Right lobe of liver (tissue), 6 donors: ENCODE results near the gene WNT8A. TPM values are rescaled to one million over a fixed set of nuclear protein-coding genes. Genes with fewer than 3 reads are reported as not detected.

ENCODE experiments used
- ATAC-seq, 4 donors: fragments of 200-7000 bp; cut with Tn5 transposase; one replicate each; pipeline ENCODE4 v1.9.1; 2020; ENCODE audit warnings: mild to moderate bottlenecking in 4 of 4, moderate library complexity in 4 of 4
- DNase-seq, 3 donors: peaks; one replicate each; pipeline ENCODE4 v3.0.0-alpha.2; 2020
- H3K27ac ChIP-seq, 3 donors: fragments of 200-600 bp; one replicate each; pipeline ENCODE4 v1.8.0; 2022
- H3K27me3 ChIP-seq, 2 donors: fragments of 200-600 bp; one replicate each; pipeline ENCODE4 v1.8.0; 2022
- H3K36me3 ChIP-seq, 4 donors: fragments of 200-600 bp; sonication (generic) in 1 of 4; one replicate each; pipeline versions ENCODE4 v1.5.1 to v1.8.0; 2017 to 2022; ENCODE audit warnings: control low read depth in 1 of 4
- H3K4me1 ChIP-seq, 4 donors: fragments of 200-600 bp; sonication (generic) in 1 of 4; one replicate each; pipeline versions ENCODE4 v1.5.1 to v1.8.0; 2017 to 2022; ENCODE audit warnings: control low read depth in 1 of 4
- H3K4me3 ChIP-seq, 3 donors: fragments of 200-600 bp; one replicate each; pipeline ENCODE4 v1.8.0; 2022
- H3K9me3 ChIP-seq, 4 donors: fragments of 200-600 bp; sonication (generic) in 1 of 4; one replicate each; pipeline versions ENCODE4 v1.5.1 to v1.8.0; 2017 to 2022; ENCODE audit warnings: control low read depth in 1 of 4
- CTCF ChIP-seq, 4 donors: fragments of 200-600 bp in 3 of 4; fragments of 450-650 bp in 1 of 4; IDR thresholded peaks; one replicate each; pipeline versions ENCODE4 v1.5.1 to v1.8.0; 2016 to 2022; ENCODE audit warnings: antibody characterized with exemption in 4 of 4, mild to moderate bottlenecking in 2 of 4
- POLR2A ChIP-seq: fragments of 450-650 bp; IDR thresholded peaks from one replicate; pipeline ENCODE4 v1.6.1; 2017; ENCODE audit warnings: antibody characterized with exemption, mild to moderate bottlenecking
- WGBS: methylation state at CpG from one replicate; pipeline ENCODE4 v1.1.6; 2018; ENCODE audit warnings: low coverage, low lambda C conversion rate; ENCODE audit not compliant: insufficient coverage; ENCODE audit errors: missing lambda C conversion rate; 5-methylcytosine and 5-hydroxymethylcytosine counted together
- intact Hi-C, 2 donors: fragments of 100-400 bp; cut with DNase I; formaldehyde crosslinking; loops; one replicate each; pipeline versions ENCODE4 v1.11.2 to v1.14.1; 2022
- total RNA-seq, 6 experiments: library from RNA; depleted of rRNA in 2 of 6; stranded (reverse); fragments of >200 nt in 2 of 6; fragmentation: NEBNext Ultra II Directional in 3 of 6; extraction: Animal tissue kit (Norgen Biotek cat#: 25700) in 3 of 6; gene quantifications; one replicate each; pipeline versions ENCODE4 v1.1.0 to v1.2.4, GENCODE V29; 2016 to 2023
- donor health status: DM: no; HTN: yes; CAD: no.
- donor health status: DM: no; HTN: no; CAD: no.
- donor health status: DM: no; HTN: no; CAD: no.
- donor health status: DM: no; HTN: yes; CAD: no.
- donor health status: DM: no; HTN: yes; CAD: no.

WNT8A gene
- total RNA-seq, 6 experiments from 2014 or later: not detected

- Histone ChIP-seq H3K36me3 (no peaks in the 10 kb centered on the region), H3K27ac (no peak overlapping the region), H3K27me3 (peaks cover 0 to 4% of the 10 kb centered on the region in 2 donors), H3K4me3 (no peak overlapping the region), H3K4me1 (no peaks in the 10 kb centered on the region), H3K9me3 (no peaks in the 10 kb centered on the region)
- intact Hi-C loops: no loop called here
- WGBS: 48% methylated on average over 4 of the region's 4 CpGs
- TF ChIP-seq CTCF (IDR thresholded peaks at IDR 0.05) (no peak), POLR2A (no peak)
- DNase-seq (no peak), ATAC-seq (no peak)
These were observed 26.6 kb downstream of the WNT8A start for GRCh38 chr5:138110266-138110963.

- no peak for TF ChIP-seq POLR2A
- no peak for TF ChIP-seq CTCF (IDR thresholded peaks at IDR 0.05)
- Histone ChIP-seq H3K9me3 (no peaks in the 10 kb centered on the region), H3K27ac (no peak overlapping the region), H3K4me3 (no peak overlapping the region), H3K4me1 (no peaks in the 10 kb centered on the region), H3K36me3 (no peaks in the 10 kb centered on the region), H3K27me3 (peaks cover 0 to 4% of the 10 kb centered on the region in 2 donors)
- intact Hi-C loops: no loop called here
- ATAC-seq: no peak
- DNase-seq: no peak
- 63% methylated on average over 4 of the region's 4 CpGs for WGBS
These were observed 27.3 kb downstream of the WNT8A start for GRCh38 chr5:138111181-138111580.

GRCh38 chr5:138111937-138112336, 28.1 kb downstream of the WNT8A start:
- no peak overlapping the region for H3K27ac ChIP-seq
- no peak overlapping the region for H3K4me3 ChIP-seq
- WGBS: 19% methylated on average over 1 of the region's 1 CpG
- TF ChIP-seq POLR2A (no peak), CTCF (IDR thresholded peaks at IDR 0.05) (no peak)
- H3K9me3 ChIP-seq: no peaks in the 10 kb centered on the region
- no peaks in the 10 kb centered on the region for H3K4me1 ChIP-seq
- intact Hi-C loops: no loop called here
- no peaks in the 10 kb centered on the region for H3K36me3 ChIP-seq
- DNase-seq (no peak), ATAC-seq (no peak)
- H3K27me3 ChIP-seq: peaks cover 0 to 4% of the 10 kb centered on the region in 2 donors

- no peaks in the 10 kb centered on the region for H3K4me1 ChIP-seq
- no peak overlapping the region for H3K4me3 ChIP-seq
- H3K36me3 ChIP-seq: no peaks in the 10 kb centered on the region
- no peaks in the 10 kb centered on the region for H3K9me3 ChIP-seq
- DNase-seq (no peak), ATAC-seq (no peak)
- TF ChIP-seq POLR2A (no peak), CTCF (IDR thresholded peaks at IDR 0.05) (no peak)
- intact Hi-C loops: no loop called here
- no peaks in the 10 kb centered on the region for H3K27me3 ChIP-seq
- no peak overlapping the region for H3K27ac ChIP-seq
These were observed 31.4 kb downstream of the WNT8A start for GRCh38 chr5:138115254-138115653.

- no peak overlapping the region for H3K27ac ChIP-seq
- no peaks in the 10 kb centered on the region for H3K4me1 ChIP-seq
- intact Hi-C loops: no loop called here
- H3K9me3 ChIP-seq: no peaks in the 10 kb centered on the region
- no peaks in the 10 kb centered on the region for H3K27me3 ChIP-seq
- DNase-seq (no peak), ATAC-seq (no peak)
- no peak overlapping the region for H3K4me3 ChIP-seq
- no peaks in the 10 kb centered on the region for H3K36me3 ChIP-seq
- TF ChIP-seq CTCF (IDR thresholded peaks at IDR 0.05) (no peak), POLR2A (no peak)
- WGBS: 46% methylated on average over 5 of the region's 5 CpGs
These were observed 44.5 kb downstream of the WNT8A start for GRCh38 chr5:138128334-138128733.
